Retina (tissue), 1 donor: ENCODE data around the gene C1orf146.
A peak's percentile ranks its signal among the peaks of the same experiment; 100 is the strongest.
"Not testable (repeated sequence)": the region's sequence is repeated elsewhere in the genome, so short reads cannot be mapped to it uniquely, and the experiment has no call there.

Experiments used
- DNase-seq: peaks from one replicate; pipeline ENCODE4 v3.0.0-alpha.2; 2016

Gene C1orf146, protein sequence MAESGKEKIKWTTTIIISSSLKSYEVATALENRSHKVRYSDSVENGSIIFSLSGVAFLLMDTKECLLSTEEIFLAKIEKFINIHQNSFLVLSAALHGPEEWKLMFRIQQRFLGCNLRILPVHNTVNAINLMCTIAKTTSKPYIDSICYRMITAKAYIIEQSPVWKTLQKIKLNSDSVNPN

DNA sequence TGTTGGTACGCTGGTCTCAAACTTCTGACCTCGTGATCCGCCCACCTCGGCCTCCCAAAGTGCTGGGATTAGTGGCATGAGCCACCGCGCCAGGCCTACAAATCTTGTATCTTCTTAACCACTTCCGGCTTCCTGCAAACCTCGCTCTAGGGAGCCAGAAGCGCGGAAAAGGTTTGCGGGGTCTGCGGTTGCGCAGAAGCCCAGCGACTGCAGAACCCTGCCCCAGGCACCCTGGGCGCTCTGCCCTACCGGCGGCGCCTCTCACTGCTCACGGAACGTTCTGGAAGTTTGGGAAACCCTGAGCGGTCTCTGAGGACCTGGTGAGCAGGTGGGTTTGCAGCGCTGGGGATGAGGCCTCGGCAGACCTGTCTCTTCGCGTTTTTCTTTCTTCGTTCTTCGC is at the start of gene C1orf146:
C1orf146 (plus strand) TSS at position 195 of the 400 bp plus-strand sequence. CDS start 13,506 bp downstream, outside the sequence.
- DNase-seq, result no peak

- DNase-seq, result peak; percentile 45
Measured at GRCh38 chr1:92168657-92169056, 49.1 kb upstream of the C1orf146 start.

DNA sequence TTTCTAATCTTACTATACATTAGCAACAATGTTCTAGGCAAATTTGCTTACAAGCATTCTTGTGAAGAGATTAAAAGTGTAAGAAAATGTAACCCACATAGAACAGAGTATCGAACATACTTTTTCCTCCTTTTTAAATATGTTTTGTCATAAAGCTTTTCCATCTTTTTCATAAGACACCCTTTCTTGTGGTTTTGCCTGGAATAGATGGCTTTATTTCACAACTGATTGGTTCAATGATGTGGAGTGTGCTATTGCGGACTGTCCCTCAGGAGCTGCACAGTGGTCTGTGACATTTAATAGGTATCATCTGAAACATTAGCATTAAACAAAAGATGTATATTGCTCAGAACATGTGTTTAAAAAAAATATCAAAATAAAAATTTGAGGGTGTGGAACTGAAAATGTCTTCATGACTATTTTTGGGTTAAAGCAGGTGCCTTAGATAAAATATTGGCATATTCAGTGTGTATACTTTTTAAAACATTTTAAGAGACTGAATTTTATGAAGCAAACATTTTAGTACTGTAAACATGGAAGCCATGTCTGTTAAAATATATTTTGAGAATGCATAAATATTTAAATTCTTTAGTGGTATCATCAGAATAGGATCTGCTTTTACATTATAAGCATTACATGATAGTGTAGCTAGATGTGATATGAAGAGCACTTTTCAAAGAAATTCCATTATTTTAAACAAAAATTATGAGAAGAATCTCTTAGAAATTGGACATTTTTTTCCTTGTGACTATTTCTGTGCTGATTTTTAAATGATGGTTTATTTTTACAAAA is 48.3 kb upstream of the C1orf146 start:
- DNase-seq, result no peak

GRCh38 chr1:92184632-92185031 is 33.1 kb upstream of the C1orf146 start:
- no peak for DNase-seq

GRCh38 chr1:92186081-92186480 is 31.6 kb upstream of the C1orf146 start:
- no peak for DNase-seq

DNA sequence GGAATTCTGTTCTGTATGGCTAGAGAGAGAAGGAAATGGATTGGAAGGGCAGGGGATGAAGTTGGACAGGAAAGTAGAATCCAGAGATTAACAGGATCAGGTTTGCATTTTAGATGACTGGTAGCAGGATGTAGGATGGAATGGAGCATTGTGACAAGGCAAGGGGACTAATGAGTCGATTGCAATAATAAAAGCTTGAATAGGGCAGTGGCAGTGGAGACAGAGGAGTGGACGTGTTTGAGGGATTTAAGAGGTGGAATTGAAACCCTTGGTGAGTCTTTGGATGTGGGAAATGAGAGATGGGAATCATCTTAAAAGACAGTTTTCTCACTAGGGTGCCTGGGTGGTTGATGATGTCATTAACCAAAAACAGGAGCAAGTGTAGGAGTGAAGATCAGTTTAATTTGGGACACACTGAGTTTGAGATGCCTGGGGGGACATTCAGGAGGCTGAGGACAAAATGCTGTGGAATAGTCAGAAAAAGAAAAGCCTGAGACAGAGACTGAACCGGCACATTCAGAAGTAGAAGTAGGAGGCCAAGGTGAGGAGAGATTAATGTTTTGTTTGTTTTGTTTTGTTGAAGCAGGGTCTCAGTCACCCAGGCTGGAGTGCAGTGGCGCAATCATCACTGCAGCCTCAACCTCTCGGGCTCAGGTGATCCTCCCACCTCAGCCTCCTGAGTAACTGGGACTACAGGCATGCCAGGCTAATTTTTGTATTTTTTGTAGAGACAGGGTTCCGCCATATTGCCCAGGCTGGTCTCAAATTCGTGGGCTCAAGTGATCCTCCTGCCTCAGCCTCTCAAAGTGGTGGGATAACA is 29.1 kb upstream of the C1orf146 start:
- no peak for DNase-seq

DNA sequence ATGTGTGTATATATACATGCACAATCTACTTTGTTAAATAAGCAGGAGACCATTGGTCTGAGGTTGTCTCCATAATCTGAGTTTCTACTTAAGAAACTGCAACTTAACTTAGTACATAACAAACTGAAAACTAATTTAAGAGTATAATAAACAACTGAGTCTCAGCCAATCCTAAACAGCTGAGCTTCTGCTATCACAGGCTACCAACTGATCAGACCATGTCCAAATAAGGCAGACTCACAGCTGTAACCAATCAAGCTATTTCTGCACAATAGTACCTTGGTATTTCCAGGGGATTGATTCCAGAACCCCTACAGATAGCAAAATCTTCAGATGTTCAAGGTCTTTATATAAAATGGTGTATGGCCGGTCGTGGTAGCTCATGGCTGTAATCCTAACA is 26.0 kb upstream of the C1orf146 start:
- DNase-seq, result no peak

DNA sequence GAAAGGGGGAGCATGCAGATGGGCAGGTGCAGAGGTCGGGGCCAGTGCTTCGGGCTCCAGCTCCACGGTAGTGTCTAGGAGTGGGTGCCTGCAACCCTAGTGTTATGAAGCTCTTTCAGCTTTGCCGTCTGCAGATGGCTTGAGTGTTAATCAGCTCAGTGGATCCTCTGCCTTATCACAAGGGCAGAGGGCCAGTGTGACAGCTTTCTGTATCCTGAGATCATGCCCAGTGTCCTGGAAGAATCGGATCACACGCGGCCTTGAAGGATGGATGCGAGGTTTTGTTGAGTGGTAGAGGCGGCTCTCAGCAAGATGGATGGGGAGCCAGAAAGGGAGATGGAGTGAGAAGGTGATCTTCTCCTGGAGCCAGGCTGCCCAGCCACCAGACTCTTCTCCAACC is 25.5 kb upstream of the C1orf146 start:
- peak; percentile 6 for DNase-seq

DNA sequence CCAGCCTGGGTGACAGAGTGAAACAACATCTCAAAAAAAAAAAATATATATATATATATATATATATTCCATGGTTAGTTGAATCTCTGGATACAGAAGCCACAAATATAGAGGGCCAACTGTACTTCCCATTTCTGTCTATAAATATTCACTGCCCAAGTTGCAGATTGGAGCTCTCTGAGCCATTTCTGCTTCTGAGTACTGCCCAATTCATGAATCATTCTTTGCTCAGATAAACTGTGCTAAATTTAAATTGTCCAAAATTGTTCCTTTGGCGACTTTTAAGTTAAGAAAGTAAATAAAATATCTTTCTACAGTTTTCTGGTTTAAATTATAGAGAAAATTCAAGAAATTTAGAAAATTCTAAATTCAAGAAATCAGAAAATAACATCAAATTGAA is 23.2 kb upstream of the C1orf146 start:
- no peak for DNase-seq

GRCh38 chr1:92201973-92202372 is 15.7 kb upstream of the C1orf146 start:
- DNase-seq, result no peak

DNA sequence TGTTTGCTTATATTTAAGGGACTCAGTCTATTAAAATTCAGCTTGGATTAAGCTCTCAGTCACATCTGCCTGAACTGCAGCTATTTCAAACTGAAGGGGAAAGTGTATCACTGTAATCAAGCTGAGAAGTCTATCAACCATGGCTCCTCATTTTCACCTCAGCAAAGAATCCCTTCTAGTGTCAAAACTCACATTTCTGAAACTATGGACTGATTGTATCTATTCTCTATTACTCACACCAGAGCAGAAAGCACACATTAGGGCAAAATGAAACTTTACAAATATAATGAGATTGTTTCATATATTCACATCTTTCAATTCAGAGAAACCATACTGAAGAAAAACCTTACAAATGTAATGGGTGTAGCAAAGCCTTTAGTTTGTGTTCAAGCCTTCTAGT is 14.6 kb upstream of the C1orf146 start:
- DNase-seq, result no peak

DNA sequence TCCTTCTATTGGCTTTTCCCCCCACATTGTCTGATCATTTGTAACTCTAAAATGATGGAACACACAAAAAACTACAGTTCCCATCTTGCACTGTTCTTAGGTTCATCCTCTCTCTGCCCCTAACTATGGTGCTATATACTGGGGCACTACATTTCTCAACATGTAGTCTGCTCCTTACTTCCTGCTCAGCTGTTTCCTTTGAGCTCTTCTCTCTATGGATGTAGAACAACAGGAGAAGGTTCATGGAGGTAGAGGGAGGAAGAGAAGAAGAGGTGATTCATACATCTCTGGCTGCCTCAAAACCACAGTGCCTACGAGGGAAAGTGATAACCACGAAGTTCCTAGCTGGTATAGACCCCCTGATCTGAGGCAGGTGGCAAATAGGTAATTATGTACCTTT is 7.0 kb upstream of the C1orf146 start:
- no peak for DNase-seq

GRCh38 chr1:92211166-92211565 is 6.5 kb upstream of the C1orf146 start:
- DNase-seq, result no peak

- no peak for DNase-seq
Measured at GRCh38 chr1:92218559-92218958, 844 bp downstream of the C1orf146 start.

GRCh38 chr1:92219028-92219427 is 1.3 kb downstream of the C1orf146 start:
- DNase-seq, result no peak

DNA sequence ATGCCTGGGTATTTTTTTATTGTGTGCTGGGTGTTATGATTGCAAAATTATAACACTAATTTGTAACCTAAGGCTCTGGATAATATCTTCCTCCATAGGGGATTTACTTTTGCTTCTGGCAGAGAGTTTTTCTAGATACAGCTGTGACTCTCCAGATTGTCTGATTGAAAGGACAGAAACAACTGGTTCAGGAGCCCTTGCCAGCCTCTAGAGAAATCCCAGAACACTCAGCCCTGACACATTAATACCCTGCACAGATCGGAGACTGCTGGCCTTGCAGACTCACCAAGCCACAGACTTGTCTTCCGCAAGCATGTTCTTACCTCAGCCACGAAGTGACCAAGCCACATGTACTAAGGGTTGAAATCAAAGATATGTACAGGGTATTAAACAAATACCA is 10.7 kb downstream of the C1orf146 start:
- no peak for DNase-seq

GRCh38 chr1:92230736-92231135 is 13.0 kb downstream of the C1orf146 start:
- no peak for DNase-seq

GRCh38 chr1:92240034-92240433 is 22.3 kb downstream of the C1orf146 start:
- peak; percentile 16 for DNase-seq

GRCh38 chr1:92244376-92244775 is 26.7 kb downstream of the C1orf146 start:
- no peak for DNase-seq

- not testable (repeated sequence) for DNase-seq
Measured at GRCh38 chr1:92254714-92255113, 37.0 kb downstream of the C1orf146 start.

- DNase-seq, result no peak
Measured at GRCh38 chr1:92259350-92259749, 41.6 kb downstream of the C1orf146 start.

GRCh38 chr1:92262516-92262915 is 44.8 kb downstream of the C1orf146 start:
- DNase-seq, result no peak

DNA sequence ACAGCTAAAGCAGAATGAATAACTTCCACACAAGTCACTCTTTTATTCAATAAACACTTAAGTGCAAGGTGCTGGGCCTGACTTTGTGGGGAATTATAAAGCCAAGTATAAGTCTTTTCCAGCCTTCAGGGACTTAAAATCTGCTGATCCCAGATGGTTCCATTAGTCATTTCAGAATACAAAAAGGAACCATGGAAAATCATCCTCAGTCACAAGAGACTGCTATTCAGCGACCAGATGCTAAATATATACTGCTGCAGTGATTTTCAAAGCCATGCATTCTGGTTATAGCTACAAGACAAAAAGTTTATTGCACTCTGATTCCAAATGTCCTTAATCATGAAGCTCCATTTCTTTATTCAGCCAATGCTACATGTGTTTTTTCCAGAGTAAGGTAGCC is 55.3 kb downstream of the C1orf146 start:
- no peak for DNase-seq

GRCh38 chr1:92274939-92275338 is 57.2 kb downstream of the C1orf146 start:
- DNase-seq, result no peak
